WI38 (cell line): Measurements from ENCODE around the gene IRX5.
A peak's percentile ranks its signal among the peaks of the same experiment; 100 is the strongest.

Source experiments
- H3K4me3 ChIP-seq: 2 replicates; pipeline ENCODE4 v1.5.1; 2011; ENCODE audit warnings: low read depth, mild to moderate bottlenecking, control low read depth, low read length
- CTCF ChIP-seq: IDR thresholded peaks from 2 replicates; pipeline ENCODE4 v1.5.1; 2012; ENCODE audit warnings: low read depth, mild to moderate bottlenecking, control low read depth, low read length

The IRX5 gene

GRCh38 chr16:54935266-54935968 is 4.8 kb downstream of the IRX5 start:
- H3K4me3 ChIP-seq = no peak overlapping the region
- TF ChIP-seq CTCF = no peak

GRCh38 chr16:54936201-54936978 is 5.7 kb downstream of the IRX5 start:
- no peak for TF ChIP-seq CTCF
- no peak overlapping the region for H3K4me3 ChIP-seq

GRCh38 chr16:54936979-54937670 is 6.5 kb downstream of the IRX5 start:
- peak; percentile 38; the same call in 1 of the 2 replicates for TF ChIP-seq CTCF
- H3K4me3 ChIP-seq = no peak overlapping the region

- no peak overlapping the region for H3K4me3 ChIP-seq
Observed at GRCh38 chr16:54937671-54938211, 7.1 kb downstream of the IRX5 start.

GRCh38 chr16:54938212-54939028 is 7.8 kb downstream of the IRX5 start:
- H3K4me3 ChIP-seq = no peak overlapping the region
- TF ChIP-seq CTCF = no peak

More at GRCh38 chr16:54937671-54938211, 7.1 kb downstream of the IRX5 start:
- no peak for TF ChIP-seq CTCF

- TF ChIP-seq CTCF = no peak
- H3K4me3 ChIP-seq = no peak overlapping the region
Observed at GRCh38 chr16:54939029-54939346, 8.3 kb downstream of the IRX5 start.
